ENCODE measurements around the gene MRPS27. TPM values are rescaled to one million over a fixed set of nuclear protein-coding genes. Genes with fewer than 3 reads are reported as not detected.
A peak's percentile ranks its signal among the peaks of the same experiment; 100 is the strongest.

Gene MRPS27
- total RNA-seq, 1 experiment from 2014 or later = 61.2 TPM

- peaks cover 31% of the 10 kb centered on the region for H3K4me1 Mint-ChIP-seq (ENCODE audit: low read depth, unreplicated experiment)
- intact Hi-C loops (cut with micrococcal nuclease; ENCODE audit: unreplicated experiment) = no loop called here
- CTCF ChIA-PET = no interaction called here
- H3K4me3 Mint-ChIP-seq (ENCODE audit: low read depth, unreplicated experiment) = no peak overlapping the region
- H3K27ac Mint-ChIP-seq (ENCODE audit: unreplicated experiment) = no peak overlapping the region
- H3K27me3 Mint-ChIP-seq (ENCODE audit: unreplicated experiment) = no peaks in the 10 kb centered on the region
- no peak for TF ChIP-seq CTCF (IDR thresholded peaks at IDR 0.05; ENCODE audit: unreplicated experiment)
- BruUV-seq (replicated peaks) = no TSS peak
- peaks cover 12% of the 10 kb centered on the region for H3K36me3 Mint-ChIP-seq (ENCODE audit: insufficient read depth, unreplicated experiment)
- H3K9me3 Mint-ChIP-seq (ENCODE audit: low read depth, unreplicated experiment) = no peaks in the 10 kb centered on the region
- DNase-seq = no peak
Measured at GRCh38 chr5:72182686-72183085, 137.4 kb downstream of the MRPS27 start.

GRCh38 chr5:72180925-72181324 lies 139.1 kb downstream of the MRPS27 start:
- H3K4me1 Mint-ChIP-seq (ENCODE audit: low read depth, unreplicated experiment) = peaks cover 40% of the 10 kb centered on the region
- H3K27ac Mint-ChIP-seq (ENCODE audit: unreplicated experiment) = no peak overlapping the region
- no peak for DNase-seq
- CTCF ChIA-PET = interaction anchor here (0.6 kb wide), 1 partner anchor 1315 kb away, joined by 4 read pairs; no protein-coding TSS in a partner anchor
- H3K9me3 Mint-ChIP-seq (ENCODE audit: low read depth, unreplicated experiment) = no peaks in the 10 kb centered on the region
- no TSS peak for BruUV-seq (replicated peaks)
- H3K36me3 Mint-ChIP-seq (ENCODE audit: insufficient read depth, unreplicated experiment) = peaks cover 8% of the 10 kb centered on the region
- no peaks in the 10 kb centered on the region for H3K27me3 Mint-ChIP-seq (ENCODE audit: unreplicated experiment)
- no peak for TF ChIP-seq CTCF (IDR thresholded peaks at IDR 0.05; ENCODE audit: unreplicated experiment)
- intact Hi-C loops (cut with micrococcal nuclease; ENCODE audit: unreplicated experiment) = no loop called here
- H3K4me3 Mint-ChIP-seq (ENCODE audit: low read depth, unreplicated experiment) = no peak overlapping the region

GRCh38 chr5:72179816-72180440 lies 140.1 kb downstream of the MRPS27 start:
- peaks cover 42% of the 10 kb centered on the region for H3K4me1 Mint-ChIP-seq (ENCODE audit: low read depth, unreplicated experiment)
- no TSS peak for BruUV-seq (replicated peaks)
- intact Hi-C loops (cut with micrococcal nuclease; ENCODE audit: unreplicated experiment) = no loop called here
- CTCF ChIA-PET = no interaction called here
- H3K27ac Mint-ChIP-seq (ENCODE audit: unreplicated experiment) = peak overlapping the region; percentile 79
- peaks cover 8% of the 10 kb centered on the region for H3K36me3 Mint-ChIP-seq (ENCODE audit: insufficient read depth, unreplicated experiment)
- H3K4me3 Mint-ChIP-seq (ENCODE audit: low read depth, unreplicated experiment) = peak overlapping the region; percentile 75
- no peak for TF ChIP-seq CTCF (IDR thresholded peaks at IDR 0.05; ENCODE audit: unreplicated experiment)
- no peaks in the 10 kb centered on the region for H3K27me3 Mint-ChIP-seq (ENCODE audit: unreplicated experiment)
- peak; percentile 18 for DNase-seq
- H3K9me3 Mint-ChIP-seq (ENCODE audit: low read depth, unreplicated experiment) = no peaks in the 10 kb centered on the region

GRCh38 chr5:72179028-72179815 lies 140.8 kb downstream of the MRPS27 start:
- H3K27me3 Mint-ChIP-seq (ENCODE audit: unreplicated experiment) = no peaks in the 10 kb centered on the region
- CTCF ChIA-PET = no interaction called here
- peaks cover 8% of the 10 kb centered on the region for H3K36me3 Mint-ChIP-seq (ENCODE audit: insufficient read depth, unreplicated experiment)
- no peak for TF ChIP-seq CTCF (IDR thresholded peaks at IDR 0.05; ENCODE audit: unreplicated experiment)
- no TSS peak for BruUV-seq (replicated peaks)
- peaks cover 42% of the 10 kb centered on the region for H3K4me1 Mint-ChIP-seq (ENCODE audit: low read depth, unreplicated experiment)
- peak; percentile 64 for DNase-seq
- no peaks in the 10 kb centered on the region for H3K9me3 Mint-ChIP-seq (ENCODE audit: low read depth, unreplicated experiment)
- H3K4me3 Mint-ChIP-seq (ENCODE audit: low read depth, unreplicated experiment) = peak overlapping the region; percentile 75
- peak overlapping the region; percentile 79 for H3K27ac Mint-ChIP-seq (ENCODE audit: unreplicated experiment)
- intact Hi-C loops (cut with micrococcal nuclease; ENCODE audit: unreplicated experiment) = no loop called here

Measured in Calu3 (cell line).